AG08396 (cell line): ENCODE results near the gene RRAS2.
A peak's percentile ranks its signal among the peaks of the same experiment; 100 is the strongest.
"Not testable (repeated sequence)": the region's sequence is repeated elsewhere in the genome, so short reads cannot be mapped to it uniquely, and the experiment has no call there.

ENCODE experiments used
- DNase-seq: peaks from one replicate; pipeline ENCODE4 v3.0.0; 2012; ENCODE audit warnings: low spot score, mixed read lengths

Gene RRAS2

GRCh38 chr11:14371249-14371648 is 12.3 kb upstream of the RRAS2 start:
- DNase-seq = no peak

- DNase-seq = no peak
Measured at GRCh38 chr11:14370496-14370895, 11.5 kb upstream of the RRAS2 start.

GRCh38 chr11:14369598-14369997 is 10.6 kb upstream of the RRAS2 start:
- no peak for DNase-seq

GRCh38 chr11:14366936-14367335 is 8.0 kb upstream of the RRAS2 start:
- DNase-seq = no peak

- DNase-seq = no peak
Measured at GRCh38 chr11:14364322-14364721, 5.3 kb upstream of the RRAS2 start.

GRCh38 chr11:14362611-14363010 is 3.6 kb upstream of the RRAS2 start:
- DNase-seq = no peak

- no peak for DNase-seq
Measured at GRCh38 chr11:14361951-14362350, 3.0 kb upstream of the RRAS2 start.

GRCh38 chr11:14360976-14361375 is 2.0 kb upstream of the RRAS2 start:
- DNase-seq = no peak

- no peak for DNase-seq
Measured at GRCh38 chr11:14359501-14360031, 583 bp upstream of the RRAS2 start.

GRCh38 chr11:14357881-14358728 is 878 bp downstream of the RRAS2 start:
- DNase-seq = peak; percentile 84

- DNase-seq = no peak
Measured at GRCh38 chr11:14356342-14356741, 2.6 kb downstream of the RRAS2 start.

GRCh38 chr11:14354604-14355003 is 4.4 kb downstream of the RRAS2 start:
- not testable (repeated sequence) for DNase-seq

GRCh38 chr11:14350716-14351238 is 8.2 kb downstream of the RRAS2 start:
- no peak for DNase-seq

- no peak for DNase-seq
Measured at GRCh38 chr11:14350215-14350614, 8.8 kb downstream of the RRAS2 start.

- no peak for DNase-seq
Measured at GRCh38 chr11:14347991-14348390, 11.0 kb downstream of the RRAS2 start.

GRCh38 chr11:14347494-14347893 is 11.5 kb downstream of the RRAS2 start:
- no peak for DNase-seq

- no peak for DNase-seq
Measured at GRCh38 chr11:14346303-14346955, 12.6 kb downstream of the RRAS2 start.

- DNase-seq = no peak
Measured at GRCh38 chr11:14345668-14346067, 13.3 kb downstream of the RRAS2 start.

GRCh38 chr11:14345016-14345415 is 14.0 kb downstream of the RRAS2 start:
- not testable (repeated sequence) for DNase-seq

GRCh38 chr11:14342906-14343305 is 16.1 kb downstream of the RRAS2 start:
- DNase-seq = peak; percentile 20

- no peak for DNase-seq
Measured at GRCh38 chr11:14341968-14342367, 17.0 kb downstream of the RRAS2 start.

- DNase-seq = no peak
Measured at GRCh38 chr11:14340721-14341120, 18.3 kb downstream of the RRAS2 start.

GRCh38 chr11:14339356-14339755 is 19.6 kb downstream of the RRAS2 start:
- no peak for DNase-seq
